HG03378 (cell line): Measurements from ENCODE around the gene ACBD5.
"Not testable (repeated sequence)": the region's sequence is repeated elsewhere in the genome, so short reads cannot be mapped to it uniquely, and the experiment has no call there.

ENCODE experiments used
- ATAC-seq: cut with Tn5 transposase; IDR thresholded peaks from one replicate; pipeline ENCODE4 v1.9.1; 2021; ENCODE audit warnings: mild to moderate bottlenecking, moderate library complexity; ENCODE audit not compliant: unreplicated experiment

ACBD5 gene

GRCh38 chr10:27240212-27241009, at the start of gene ACBD5:
Gene ACBD5, minus strand, starts transcription at chr10:27240797. Its CDS starts 109 bp downstream, at chr10:27240688.
- ATAC-seq: peak; percentile 39

- no peak for ATAC-seq
These were observed 44.5 kb upstream of the ACBD5 start for GRCh38 chr10:27285093-27285492.

- no peak for ATAC-seq
These were observed 36.0 kb upstream of the ACBD5 start for GRCh38 chr10:27276581-27276980.

- not testable (repeated sequence) for ATAC-seq
These were observed 25.4 kb upstream of the ACBD5 start for GRCh38 chr10:27266025-27266424.

- ATAC-seq: not testable (repeated sequence)
These were observed 22.2 kb upstream of the ACBD5 start for GRCh38 chr10:27262788-27263187.

- ATAC-seq: no peak
These were observed 18.5 kb upstream of the ACBD5 start for GRCh38 chr10:27258838-27259812.

- ATAC-seq: no peak
These were observed 17.9 kb upstream of the ACBD5 start for GRCh38 chr10:27258492-27258837.

- ATAC-seq: no peak
These were observed 15.9 kb upstream of the ACBD5 start for GRCh38 chr10:27256299-27257189.

- no peak for ATAC-seq
These were observed 13.0 kb upstream of the ACBD5 start for GRCh38 chr10:27253576-27253975.

GRCh38 chr10:27252267-27253000, 11.8 kb upstream of the ACBD5 start:
- ATAC-seq: peak; percentile 84

- ATAC-seq: no peak
These were observed 11.0 kb upstream of the ACBD5 start for GRCh38 chr10:27251554-27251953.

- no peak for ATAC-seq
These were observed 7.6 kb upstream of the ACBD5 start for GRCh38 chr10:27248215-27248614.

- no peak for ATAC-seq
These were observed 6.8 kb upstream of the ACBD5 start for GRCh38 chr10:27247441-27247840.

GRCh38 chr10:27247006-27247405, 6.4 kb upstream of the ACBD5 start:
- no peak for ATAC-seq

GRCh38 chr10:27245836-27246235, 5.2 kb upstream of the ACBD5 start:
- ATAC-seq: no peak

- no peak for ATAC-seq
These were observed 4.4 kb upstream of the ACBD5 start for GRCh38 chr10:27244976-27245375.

- peak; percentile 33 for ATAC-seq
These were observed 2.5 kb upstream of the ACBD5 start for GRCh38 chr10:27242951-27243551.

GRCh38 chr10:27242473-27242950, 1.9 kb upstream of the ACBD5 start:
- ATAC-seq: no peak

- peak; percentile 59 for ATAC-seq
These were observed 1.3 kb upstream of the ACBD5 start for GRCh38 chr10:27241652-27242472.
